ENCODE data around the gene MMP23B.
"Not testable (repeated sequence)": the region's sequence is repeated elsewhere in the genome, so short reads cannot be mapped to it uniquely, and the experiment has no call there.

Gene MMP23B

GRCh38 chr1:1634613-1635012, 2.6 kb downstream of the MMP23B start:
- DNase-seq = not testable (repeated sequence)

GRCh38 chr1:1636621-1637478, 4.9 kb downstream of the MMP23B start:
- not testable (repeated sequence) for DNase-seq

DNA sequence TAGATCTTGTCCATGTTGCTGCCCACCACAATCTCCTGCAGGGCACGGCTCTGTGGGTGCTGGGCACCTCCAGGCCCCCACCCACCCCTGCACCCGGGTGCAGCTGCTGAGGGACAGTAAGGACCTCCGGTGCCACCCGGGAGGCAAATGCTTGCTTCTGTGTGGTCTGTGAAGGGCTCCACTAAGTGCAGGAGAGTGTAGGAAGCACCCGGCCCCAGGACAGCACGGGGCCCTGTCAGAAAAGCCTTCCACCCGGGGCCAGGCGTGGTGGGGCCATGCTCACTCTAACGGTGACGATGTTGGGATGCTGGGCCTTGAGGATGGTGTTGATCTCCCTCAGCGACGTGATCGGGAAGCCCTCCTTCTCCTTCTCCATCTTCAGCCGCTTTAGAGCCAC, 5.5 kb downstream of the MMP23B start:
- DNase-seq = not testable (repeated sequence)

DNA sequence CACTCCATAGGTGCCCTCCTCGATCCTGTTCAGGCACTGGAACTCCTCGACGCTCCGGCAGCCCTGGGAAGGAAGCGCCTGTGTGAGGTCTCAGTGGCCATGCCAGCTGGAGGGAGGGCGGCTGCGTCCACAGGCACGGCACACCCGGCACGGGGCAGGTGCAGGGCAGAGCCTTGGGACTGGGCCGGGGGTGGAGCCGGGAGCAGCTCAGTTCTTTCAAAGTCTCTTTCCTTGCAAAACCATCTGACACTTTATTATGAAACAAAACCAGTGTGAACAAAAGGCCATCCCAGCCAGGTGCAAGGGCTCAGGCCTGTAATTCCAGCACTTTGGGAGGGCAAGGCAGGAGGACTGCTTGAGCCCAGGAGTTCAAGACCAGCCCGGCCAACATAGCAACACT, 6.6 kb downstream of the MMP23B start:
- DNase-seq = not testable (repeated sequence)

GRCh38 chr1:1639368-1639767, 7.4 kb downstream of the MMP23B start:
- not testable (repeated sequence) for DNase-seq

- DNase-seq = not testable (repeated sequence)
Observed at GRCh38 chr1:1640081-1640480, 8.1 kb downstream of the MMP23B start.

DNA sequence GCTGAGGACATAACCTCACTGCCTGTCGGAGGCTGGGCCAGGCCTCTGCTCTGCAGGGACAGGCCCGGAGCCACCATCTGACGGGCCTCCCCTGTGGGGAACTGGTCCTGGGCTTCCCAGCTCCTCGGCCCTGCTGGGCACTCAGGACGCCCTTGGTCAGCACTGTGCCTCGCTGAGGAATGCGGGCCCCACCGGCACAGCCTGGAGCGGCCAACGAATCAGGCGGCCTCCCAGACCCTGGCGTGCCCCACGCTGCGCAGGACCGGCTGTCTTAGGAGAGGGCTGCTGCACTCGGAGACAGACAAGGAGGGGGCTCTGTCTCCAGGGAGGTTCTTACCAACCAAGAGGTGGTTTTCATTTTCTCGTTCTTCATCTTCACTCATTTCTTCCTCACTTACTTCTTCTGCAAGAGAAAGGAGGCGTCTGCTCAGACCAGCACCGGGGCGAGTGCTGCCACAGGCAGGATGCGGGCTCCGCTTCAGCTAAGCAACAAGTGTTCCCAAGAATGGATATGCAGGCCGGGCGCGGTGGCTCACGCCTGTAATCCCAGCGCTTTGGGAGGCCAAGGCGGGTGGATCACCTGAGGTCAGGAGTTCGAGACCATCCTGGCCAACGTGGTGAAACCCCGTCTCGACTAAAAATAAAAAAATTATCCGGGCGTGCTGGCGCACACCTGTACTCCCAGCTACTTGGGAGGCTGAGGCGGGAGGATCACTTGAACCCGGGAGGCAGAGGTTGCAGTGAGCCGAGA, 8.9 kb downstream of the MMP23B start:
- DNase-seq = not testable (repeated sequence)

DNA sequence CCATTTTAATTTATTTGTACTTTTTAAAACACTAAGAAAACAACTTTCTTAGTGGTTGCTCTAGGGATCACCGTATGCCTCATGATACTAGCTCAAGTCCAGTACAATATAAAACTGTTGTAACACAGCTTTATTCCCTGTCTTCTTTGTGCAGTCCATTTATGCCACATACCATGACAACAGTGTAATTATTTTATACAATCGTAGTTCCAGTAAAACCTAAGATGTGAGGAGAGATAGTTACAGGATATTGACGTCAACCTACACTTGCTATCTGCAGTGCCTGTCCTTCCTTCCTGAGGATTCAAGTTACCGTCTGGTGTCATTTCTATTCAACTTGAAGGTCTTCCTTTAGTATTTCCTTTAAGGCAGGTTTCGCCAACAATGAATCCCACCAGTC, 14.4 kb downstream of the MMP23B start:
- DNase-seq = not testable (repeated sequence)

DNA sequence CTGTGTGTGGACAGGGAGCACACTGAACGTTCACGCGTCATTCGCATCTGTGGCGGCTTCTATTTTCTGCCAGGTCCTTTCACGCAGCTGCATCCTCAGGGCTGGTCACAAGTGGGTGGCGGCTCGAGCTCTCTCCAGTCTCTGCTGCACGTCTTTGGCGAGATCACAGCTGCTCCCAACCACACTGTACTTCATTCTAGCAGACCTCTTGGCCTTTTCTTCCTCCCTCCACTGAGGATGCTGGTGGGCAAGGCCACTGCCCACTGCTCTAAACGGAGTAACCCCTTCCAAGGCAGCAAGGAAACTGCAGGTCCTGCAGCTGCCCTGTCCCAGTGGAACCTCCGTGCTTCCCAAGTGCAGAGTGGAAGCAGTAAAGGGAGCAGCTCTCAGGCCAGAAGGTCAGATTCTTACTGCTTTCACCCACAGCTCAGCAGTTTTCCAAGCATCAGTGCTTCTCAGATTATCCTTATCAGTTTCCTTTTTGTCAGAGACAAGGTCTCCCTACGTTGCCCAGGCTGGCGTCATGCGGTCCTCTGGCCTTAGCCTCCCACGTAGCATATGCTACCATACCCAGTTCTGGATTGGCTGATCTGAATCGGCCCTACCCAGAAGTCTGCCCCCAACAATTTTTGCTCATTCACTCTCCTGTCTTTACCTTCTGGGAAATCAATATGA, 15.7 kb downstream of the MMP23B start:
- not testable (repeated sequence) for DNase-seq

DNA sequence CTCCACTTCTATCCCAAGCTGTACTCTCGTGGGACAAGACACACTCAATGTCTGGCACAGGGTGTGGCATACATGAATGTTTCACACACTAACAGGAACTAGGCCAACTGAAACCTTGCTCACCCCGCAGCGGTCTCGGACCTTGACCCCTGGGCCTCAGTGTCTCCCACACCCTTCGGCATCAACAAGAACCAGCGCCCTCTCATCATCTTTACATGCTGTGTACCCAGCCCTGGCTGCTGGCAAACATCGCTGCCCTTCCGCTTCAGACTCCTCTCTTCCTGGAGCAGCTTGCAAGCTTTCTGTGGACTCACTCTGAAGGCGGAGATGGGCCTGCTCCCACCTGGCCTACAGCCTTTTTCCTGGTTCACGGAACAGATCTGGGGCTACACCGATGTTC, 16.3 kb downstream of the MMP23B start:
- DNase-seq = not testable (repeated sequence)

GRCh38 chr1:1658583-1659549, 26.9 kb downstream of the MMP23B start, which contains the start of gene CDK11B:
CDK11B (minus strand) TSS chr1:1659004; CDS start chr1:1657485, 1,519 bp downstream.
- DNase-seq = peak; percentile 80 to 81

DNA sequence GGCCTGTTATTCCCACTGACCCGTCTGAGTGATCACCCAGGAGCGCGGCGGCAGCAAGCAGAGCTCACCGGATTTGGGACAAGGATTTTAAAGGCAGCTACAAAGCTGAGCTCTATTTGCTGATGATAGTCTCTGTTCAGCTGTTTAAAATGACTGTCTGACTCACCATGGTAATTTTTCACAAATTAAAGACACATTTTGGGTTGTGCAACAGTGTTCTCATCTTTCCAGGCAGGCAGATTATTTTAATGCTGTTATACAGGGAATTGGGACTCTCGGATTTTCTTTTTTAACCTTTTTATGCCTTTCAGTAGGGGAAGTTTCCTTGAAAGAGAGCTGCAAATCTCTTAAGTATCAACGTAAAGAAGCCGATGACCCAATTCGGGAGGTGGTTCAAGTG, 30.4 kb downstream of the MMP23B start:
- DNase-seq = not testable (repeated sequence)

DNA sequence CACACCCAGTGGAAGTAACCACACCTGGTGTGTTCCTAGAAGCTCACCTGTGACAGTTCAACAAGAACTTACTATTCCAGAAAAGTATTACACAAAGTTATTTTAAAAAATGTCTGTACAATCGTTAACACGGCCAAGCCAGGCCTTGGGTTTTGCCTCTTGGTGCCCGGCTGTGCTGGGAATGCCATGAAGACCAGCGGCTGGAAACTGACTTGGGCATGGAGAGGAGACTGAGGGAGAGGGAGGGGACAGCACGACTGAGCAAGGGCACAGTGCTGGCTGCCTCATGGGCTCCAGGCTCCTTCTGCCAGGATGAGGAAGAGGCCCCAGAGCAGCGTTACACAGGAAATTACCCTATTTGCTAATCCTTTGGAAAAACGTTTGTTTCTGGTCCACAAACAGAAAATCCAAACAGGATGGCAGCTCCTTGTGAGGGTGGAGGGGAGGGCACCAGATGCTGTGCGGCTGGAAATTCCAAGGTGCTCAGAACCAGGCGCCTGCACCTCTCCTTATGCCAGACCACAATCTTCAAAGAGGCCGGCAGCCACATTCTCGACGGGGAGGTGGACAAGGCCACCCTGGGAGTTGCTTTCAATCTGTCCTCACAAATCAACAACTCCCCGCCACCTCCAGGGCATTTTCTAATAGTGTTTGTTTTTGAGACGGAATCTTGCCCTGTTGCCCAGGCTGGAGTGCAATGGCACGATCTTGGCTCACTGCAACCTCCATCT, 31.0 kb downstream of the MMP23B start:
- not testable (repeated sequence) for DNase-seq

- DNase-seq = not testable (repeated sequence)
Observed at GRCh38 chr1:1664318-1664717, 32.3 kb downstream of the MMP23B start.

DNA sequence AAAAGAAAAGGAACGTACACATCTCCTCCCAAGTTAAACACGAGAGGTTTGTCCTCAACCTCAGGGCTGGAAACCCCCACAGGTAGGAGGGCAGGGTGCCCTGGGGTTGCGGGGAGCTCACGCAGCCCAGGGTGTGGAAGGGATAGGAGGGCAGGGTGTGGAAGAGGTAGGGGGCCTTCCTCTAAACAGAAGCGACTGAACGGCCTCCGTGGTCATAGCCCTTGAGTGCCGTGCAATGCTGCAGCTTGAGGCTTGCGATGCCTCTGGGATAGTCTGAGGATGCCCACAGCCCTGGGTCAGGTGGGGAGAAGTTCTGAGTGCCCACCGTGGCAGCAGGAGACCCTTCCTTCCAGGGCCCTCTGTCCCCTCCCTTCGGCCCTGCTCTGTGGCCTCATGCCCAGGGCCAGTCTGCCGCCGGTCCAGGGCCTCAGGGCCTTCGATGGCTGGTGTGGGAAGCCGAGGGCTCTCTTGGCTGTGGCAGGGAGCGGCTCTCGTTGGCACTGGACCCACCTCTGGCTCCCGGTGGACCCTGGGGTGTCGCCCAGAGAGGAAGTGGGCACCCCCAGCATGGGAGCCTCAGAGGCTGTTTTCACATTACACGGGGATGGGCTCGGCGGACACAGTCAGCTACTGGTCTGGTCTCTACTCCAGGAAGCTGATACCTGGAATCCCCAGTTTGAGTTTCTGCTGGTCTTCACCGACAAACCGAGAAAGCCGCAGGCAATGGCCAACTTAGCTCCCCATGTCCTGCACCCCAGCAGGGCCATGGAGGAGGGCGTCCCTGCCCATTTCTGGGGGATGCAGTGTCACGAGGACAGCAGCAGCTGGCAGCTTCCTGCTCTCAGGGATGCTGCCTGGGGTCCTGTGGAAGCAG, 33.2 kb downstream of the MMP23B start:
- no peak for DNase-seq

- DNase-seq = peak in 1 of 2 experiments; percentile 6
Observed at GRCh38 chr1:1665815-1666251, 33.9 kb downstream of the MMP23B start.

GRCh38 chr1:1666526-1666925, 34.6 kb downstream of the MMP23B start:
- no peak for DNase-seq

DNA sequence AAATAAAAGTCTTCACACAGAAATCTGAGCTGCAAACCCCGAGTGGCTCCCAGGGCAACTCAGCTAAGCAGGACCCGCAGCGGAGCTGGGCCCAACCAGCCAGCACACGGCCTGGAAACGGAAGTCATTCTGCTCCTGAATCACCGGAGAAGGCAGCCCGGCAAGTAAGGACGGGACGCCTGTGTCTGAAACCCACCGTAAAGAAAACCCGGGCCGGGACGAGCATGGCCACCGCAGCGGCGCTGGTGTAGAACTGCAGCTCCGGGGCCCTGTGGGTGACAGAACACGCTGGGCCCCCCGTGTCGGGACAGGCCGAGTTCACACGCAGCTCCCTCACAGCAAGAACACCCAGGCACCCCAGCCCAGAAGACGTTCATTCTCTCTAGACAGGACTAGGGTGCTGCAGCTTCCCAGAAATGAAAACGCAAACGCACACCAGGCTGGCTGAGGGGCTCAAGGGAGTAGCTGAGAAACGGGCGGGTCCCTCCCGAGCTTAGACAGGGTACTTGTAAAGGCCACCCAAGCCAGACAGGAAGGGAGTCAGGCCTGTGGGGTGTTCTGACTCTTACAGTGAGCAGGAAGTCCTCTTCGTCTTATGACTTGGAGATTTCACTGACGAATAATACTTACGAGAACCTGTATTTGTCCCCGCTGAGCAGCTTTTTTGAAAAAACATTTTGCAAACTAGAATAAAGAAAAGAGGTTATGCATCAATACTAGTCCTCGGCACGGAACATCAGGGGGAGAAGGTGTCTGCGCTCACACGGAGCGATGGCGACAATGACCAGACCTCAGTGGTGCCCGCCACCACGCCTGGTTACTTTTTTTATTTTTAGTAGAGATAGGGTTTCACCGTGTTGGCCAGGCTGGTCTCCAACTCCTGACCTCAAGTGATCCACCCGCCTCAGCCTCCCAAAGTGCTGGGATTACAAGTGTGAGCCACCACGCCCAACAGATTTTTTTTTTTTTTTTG, 37.8 kb downstream of the MMP23B start:
- DNase-seq = no peak

DNA sequence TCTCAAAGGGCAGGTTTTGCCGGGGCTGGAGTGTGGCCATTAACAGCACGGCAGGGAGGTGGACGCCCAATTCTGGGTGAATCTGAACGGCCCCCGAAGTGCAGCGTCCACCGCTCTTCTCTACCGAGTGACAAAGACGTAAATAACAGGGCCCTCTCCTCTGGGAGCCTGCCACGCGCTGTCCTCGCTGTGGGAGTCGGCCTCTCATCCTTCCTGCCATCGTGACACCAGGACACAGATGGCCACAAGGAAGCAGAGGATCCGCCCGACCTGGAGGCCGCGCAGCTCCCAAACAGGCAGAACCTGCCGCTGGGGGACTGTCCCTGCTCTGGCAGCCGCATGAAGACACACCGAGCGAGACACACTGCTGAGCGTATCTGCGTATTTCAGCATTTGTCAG, 38.9 kb downstream of the MMP23B start:
- no peak for DNase-seq
